Measurements from ENCODE around the gene LHFPL6.

Gene LHFPL6

GRCh38 chr13:39509616-39510315, 93.2 kb downstream of the LHFPL6 start:
- no peak for DNase-seq

DNA sequence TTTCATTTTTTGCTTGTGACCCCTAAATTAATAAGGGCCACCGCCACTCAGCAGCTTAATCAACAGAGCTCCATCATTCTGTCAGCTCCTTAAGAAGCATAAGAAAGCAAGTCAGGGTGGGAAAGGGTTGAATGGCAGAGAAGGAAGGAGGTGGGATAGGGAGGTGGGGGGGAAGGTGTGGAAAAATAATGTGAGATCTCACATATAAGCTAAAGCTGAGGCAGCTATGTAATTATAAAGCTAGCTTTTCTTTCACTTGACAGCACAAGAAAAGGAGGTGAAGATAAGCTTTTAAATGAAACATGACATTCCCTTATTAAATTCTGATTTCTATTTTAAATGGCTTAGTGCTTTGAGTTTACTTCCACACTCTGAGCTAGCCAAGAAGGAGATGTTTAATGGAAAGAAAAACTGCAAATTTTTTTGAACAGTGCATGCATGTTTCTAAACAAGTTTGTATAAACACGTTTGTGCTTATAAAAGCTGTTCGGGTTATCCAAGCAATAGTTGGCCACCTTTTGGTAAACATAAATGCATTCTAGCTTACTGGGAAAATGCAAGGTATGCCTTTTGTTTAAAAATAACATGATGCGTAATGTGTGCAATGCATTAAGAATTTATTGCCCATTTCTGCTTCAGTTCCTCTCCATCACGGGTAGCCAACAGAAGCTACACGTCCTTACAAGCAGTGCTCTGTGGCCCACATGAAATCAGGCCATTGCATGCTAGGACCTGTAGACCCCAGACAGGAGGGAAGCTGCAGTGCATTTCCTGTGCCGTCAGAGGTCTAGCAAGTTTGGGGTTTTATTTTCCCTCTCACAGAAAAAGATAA, 96.2 kb downstream of the LHFPL6 start:
- DNase-seq = no peak

DNA sequence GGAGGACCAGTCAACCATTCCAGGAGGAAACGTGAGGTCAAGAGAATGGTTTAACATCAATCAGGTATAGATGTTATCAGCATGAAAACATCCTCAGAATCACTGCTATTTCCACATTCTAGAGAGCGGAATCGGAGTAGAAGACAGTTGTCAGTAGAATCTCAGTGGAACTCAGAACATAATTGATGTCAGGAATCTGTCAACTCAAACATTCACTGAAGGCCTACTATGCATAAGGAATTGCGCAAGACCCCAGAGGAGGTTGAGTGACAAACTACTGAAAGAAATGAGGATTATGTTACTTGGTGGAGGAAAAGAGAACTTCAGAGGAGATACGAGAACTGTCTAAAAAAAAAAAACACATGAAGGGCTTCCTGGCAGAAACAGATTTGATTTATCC, 97.8 kb downstream of the LHFPL6 start:
- DNase-seq = no peak

DNA sequence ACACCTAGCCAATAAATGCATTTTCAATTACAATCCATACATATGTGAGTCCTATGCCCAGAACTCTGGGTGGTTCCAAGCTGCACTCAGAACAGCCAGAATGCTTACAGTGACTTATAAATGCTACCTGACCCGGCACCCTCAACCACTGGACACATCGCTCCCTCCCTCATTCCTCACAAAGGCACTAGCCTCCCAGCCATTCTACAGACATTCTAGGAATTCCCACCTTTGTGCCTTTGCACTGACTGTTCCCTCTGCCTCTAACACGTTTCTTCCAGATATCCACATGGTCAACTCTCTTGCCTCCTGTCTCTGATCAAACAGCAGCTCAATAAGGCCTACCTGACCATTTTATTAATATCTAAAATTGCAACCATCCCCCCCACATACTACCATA, 99.9 kb downstream of the LHFPL6 start:
- no peak for DNase-seq

DNA sequence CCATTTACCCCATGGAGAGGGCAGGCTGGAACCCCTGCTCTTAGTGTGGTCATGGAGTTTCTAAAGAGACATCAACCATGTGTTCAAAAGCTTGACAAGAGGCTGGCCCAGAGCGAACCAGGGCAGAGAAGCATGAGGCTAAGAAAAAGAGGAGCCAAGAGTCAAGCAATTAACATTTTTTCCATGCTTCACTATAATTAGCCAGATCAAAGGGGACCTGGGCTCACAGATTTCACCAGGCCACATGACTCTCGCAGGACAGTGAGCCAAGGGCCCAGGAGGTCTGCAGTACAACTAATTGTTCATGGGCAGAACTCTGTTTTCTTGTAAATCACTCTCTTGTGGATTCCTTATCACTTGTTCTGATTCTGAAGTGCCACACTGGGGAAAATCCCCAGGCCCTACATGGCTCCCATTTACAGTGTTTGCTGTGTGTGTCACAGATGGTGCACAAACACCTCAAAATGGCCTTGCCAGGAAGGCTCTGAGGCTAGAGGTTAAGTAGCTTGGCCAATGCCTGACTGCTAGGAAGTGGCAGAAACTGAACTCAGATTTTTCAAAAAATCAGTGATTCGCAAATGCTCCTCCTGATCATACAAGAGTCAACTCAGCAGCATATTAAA, 101.2 kb downstream of the LHFPL6 start:
- no peak for DNase-seq

- no peak for DNase-seq
These were observed 103.4 kb downstream of the LHFPL6 start for GRCh38 chr13:39499604-39500003.

GRCh38 chr13:39498471-39499114, 104.4 kb downstream of the LHFPL6 start:
- no peak for DNase-seq

DNA sequence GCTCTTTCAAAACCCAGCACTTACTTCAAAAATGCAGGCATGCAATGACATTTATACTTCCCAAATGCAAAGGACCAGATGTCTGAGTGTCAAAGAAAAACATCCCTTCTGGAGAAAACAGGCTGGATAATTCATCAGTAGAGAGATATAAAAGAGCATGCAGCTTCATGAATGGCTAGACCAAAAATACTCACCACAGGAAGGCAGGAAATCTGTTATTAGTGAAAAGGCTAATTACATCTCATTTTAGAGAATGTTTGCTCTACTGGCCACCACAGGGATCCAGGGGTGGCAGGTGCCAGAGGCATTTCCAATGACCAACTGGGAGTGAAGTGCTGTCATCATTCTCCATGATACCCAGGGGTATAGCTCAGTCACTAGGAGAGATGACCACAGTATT, 106.5 kb downstream of the LHFPL6 start:
- no peak for DNase-seq

DNA sequence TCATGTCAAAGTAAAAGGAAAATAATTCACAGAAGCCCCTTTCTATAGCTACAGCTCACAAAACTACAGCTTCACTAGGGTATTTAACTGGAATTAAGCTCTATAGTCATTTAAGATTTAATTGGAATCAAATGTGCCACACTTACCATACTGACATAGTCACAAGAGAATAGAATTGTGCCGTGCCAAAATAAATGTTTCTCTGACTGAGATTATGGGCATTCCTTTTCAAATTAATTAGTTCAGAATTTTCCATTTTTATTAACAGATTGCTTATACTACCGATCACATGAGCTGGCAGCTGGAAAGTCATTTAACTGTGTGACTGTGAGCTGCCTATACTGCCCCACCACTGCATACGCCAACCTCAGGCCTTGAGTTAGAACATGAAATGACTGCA, 108.4 kb downstream of the LHFPL6 start:
- DNase-seq = no peak

DNA sequence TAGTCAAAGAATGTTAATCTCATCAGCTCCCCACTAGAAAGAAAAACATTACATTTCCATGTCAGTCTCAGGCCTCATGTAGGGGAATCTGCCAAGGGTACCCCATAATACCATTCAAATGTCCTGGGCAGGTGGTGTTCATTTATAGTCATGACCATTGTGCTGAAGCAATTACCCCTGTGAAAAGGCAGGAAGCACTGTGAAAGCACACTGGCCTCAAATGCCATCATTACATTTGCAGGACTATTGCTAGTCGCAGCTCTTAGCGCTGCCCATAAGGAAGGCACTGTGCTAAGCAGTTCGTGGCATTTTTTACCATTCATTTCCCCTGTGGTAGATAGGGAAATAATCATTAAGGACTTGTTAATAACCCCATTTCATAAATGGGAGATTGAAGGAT, 109.0 kb downstream of the LHFPL6 start:
- no peak for DNase-seq

DNA sequence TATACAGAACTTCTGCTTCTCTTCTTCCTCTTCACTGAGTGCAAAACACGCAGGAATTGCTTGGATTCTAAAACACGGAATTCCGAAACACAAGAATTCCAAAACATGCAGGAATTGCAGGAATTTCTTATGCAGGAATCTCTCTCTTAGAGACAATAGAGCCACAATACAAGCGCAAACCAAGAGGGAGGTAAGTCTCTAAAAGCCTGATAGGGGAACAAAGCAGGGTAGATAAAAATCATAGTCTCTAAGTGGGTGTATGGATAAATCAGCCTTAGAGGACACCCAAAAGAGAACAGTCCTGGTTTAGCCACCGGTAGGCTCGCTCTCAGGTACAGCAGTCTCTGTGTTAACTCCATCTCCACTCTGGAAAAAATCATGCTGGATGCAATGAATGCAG, 112.9 kb downstream of the LHFPL6 start:
- no peak for DNase-seq

DNA sequence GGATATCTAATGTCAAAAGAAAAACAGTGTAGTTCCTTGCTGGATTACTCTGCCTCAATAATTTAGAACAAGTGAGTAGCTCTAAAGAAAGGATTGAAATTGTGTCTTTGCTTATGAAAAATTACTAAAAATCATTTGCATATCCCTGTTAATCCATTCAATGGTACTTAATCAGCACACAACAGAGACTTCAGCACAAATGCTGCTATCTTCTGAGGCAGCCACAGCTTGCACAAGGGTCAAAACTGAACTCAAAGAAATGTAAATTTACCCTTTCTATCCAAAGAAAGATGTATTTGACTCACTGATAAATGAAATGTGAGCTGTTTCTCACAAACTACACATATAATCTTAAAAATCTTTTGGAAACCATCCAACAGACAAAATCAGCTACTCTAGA, 116.2 kb downstream of the LHFPL6 start:
- no peak for DNase-seq

DNA sequence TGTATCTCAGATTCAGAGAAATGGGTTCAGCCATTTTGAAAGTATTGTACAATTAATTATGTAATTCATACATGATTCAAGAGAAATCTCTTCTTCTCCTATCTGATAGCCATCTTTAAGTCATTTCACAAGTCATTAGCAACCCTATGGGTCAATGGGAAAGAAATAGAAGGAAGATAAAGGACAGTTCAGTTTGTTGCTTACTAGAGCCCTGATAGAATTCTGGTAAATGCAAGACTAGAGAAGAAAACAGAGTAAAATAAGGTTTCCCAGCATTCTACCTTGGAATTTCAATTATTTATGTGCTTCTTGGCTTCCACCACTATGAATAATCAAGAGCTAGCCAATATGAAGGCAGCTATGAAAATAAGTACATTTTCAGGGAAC, 117.7 kb downstream of the LHFPL6 start:
- no peak for DNase-seq

- no peak for DNase-seq
These were observed 118.3 kb downstream of the LHFPL6 start for GRCh38 chr13:39484506-39485313.

- no peak for DNase-seq
These were observed 119.7 kb downstream of the LHFPL6 start for GRCh38 chr13:39483326-39483725.

DNA sequence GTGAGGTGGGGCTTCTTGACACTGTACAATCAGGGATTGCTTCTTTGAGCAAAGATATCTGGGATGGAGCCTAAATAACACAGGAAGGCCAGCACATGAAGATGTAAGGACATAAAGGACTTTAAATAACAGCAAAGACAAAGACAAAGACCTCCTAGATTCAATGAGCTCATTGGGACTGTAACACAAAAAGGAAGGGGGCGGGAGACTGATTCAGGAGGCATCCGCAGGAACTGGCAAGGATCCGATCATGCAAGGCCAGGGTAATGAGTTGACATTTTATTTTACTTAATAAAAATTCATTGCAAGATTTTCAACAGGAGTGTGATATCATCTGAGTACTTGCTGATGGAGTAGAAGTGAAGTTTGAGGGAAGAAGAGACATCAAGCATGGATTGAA, 121.5 kb downstream of the LHFPL6 start:
- no peak for DNase-seq

DNA sequence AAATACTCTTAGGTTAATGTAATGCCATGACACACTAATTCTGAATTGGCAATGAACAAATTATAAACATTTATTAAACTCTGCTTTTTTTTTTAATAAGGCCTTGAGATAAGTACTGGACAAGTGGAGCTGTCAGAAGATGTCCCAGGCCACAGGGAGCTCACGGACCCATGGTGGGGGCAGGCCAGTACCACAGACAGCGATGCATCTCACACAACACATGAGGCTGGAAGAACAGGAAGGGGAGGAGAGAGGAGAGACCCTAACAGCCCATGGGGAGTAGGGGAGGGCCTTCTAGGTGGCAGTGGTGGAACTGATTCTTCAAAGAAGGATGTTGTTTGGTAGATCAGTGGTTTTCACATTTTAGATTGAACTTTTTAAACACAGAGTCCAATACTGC, 128.4 kb downstream of the LHFPL6 start:
- no peak for DNase-seq

DNA sequence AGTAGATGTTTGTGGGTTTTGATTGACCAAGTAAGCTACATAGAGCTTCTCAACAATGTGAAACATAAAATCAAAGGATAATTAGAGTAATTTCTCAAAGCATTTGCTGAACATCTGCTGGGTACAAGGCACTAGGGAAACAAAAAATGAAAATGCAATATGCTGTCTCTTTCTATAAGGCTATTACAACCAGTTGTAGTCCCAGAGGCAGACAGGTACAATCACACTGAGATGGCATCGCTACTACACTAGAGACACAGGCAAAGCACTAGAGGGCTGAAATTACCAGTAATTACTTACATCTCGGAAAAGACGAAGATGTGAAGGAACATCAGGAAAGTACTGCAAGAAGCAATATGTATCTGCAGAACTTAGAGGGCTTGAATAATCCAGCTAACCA, 133.3 kb downstream of the LHFPL6 start:
- DNase-seq = no peak

DNA sequence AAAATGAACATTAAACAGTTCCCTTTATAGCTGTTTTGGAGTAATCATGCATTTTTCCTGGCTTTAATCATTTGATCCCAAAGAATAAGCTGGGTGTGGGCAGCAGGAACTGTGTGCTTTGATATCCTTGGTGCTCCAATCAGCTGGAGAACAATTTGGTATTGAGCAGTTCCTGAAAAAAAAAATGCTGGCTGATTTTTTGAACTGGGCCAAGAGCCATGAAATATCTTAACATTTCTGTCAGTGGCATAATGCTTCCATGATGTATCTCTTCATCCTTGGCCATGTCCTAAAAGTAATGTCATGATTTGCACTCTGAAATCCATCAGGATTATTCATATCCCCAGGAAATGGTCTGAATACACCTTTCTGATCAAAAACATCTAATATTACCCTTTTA, 134.7 kb downstream of the LHFPL6 start:
- DNase-seq = no peak

DNA sequence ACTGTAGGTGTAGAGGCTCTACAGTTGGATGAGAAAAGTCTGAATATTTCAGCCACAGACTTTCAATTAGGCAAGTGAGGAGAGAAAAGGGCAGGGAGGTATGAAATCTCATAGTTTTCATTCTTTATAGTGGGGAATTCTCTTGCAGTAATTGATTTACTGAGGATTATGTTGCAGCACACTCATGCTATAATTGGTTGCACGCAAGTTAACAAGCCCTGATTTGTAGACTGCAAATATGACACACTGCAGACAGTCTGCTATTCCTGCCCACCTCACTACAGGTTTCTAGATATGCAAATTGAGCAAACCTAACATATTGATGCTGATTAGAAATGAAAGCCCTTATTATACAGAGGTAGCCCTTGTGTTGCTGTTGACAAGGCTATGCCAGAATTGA, 139.4 kb downstream of the LHFPL6 start:
- DNase-seq = no peak

GRCh38 chr13:39462906-39463305, 140.1 kb downstream of the LHFPL6 start:
- DNase-seq = no peak

DNA sequence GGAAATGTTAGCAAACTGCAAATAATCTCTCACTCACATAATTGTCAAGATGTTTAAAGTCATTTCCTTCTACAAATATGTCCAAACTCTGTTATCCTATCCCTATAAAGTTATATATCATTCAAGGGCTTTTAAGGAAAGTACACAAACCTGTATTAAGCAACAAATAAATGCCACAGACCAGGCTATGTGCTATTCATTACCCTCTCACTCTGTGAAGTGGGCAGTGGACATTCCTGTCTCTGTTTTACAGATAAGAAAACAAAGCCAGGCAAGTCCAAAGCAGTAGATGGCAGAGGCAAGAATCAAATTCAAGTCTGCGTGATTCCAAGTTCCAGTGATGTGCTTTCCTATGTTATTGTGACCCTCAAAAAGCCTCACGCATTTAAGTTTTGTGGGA, 140.6 kb downstream of the LHFPL6 start:
- DNase-seq = no peak

Data from Kasumi-1 (cell line).